SIG-M5 (cell line): ENCODE data around the gene IQCE.
"Not testable (repeated sequence)": the region's sequence is repeated elsewhere in the genome, so short reads cannot be mapped to it uniquely, and the experiment has no call there.

ENCODE experiments used
- DNase-seq: peaks from one replicate; lab custom pipeline; 2025; lab: John Stamatoyannopoulos, UW

Gene IQCE

GRCh38 chr7:2532199-2532772 is 26.5 kb upstream of the IQCE start:
- not testable (repeated sequence) for DNase-seq

- DNase-seq: not testable (repeated sequence)
Measured at GRCh38 chr7:2532816-2533215, 26.0 kb upstream of the IQCE start.

GRCh38 chr7:2533566-2533965 is 25.2 kb upstream of the IQCE start:
- not testable (repeated sequence) for DNase-seq

DNA sequence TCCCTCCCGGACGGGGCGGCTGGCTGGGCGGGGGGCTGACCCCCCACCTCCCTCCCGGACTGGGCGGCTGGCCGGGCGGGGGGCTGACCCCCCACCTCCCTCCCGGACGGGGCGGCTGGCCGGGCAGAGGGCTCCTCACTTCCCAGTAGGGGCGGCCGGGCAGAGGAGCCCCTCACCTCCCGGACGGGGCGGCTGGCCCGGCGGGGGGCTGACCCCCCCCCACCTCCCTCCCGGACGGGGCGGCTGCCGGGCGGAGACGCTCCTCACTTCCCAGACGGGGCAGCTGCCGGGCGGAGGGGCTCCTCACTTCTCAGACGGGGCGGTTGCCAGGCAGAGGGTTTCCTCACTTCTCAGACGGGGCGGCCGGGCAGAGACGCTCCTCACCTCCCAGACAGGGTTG is 24.6 kb upstream of the IQCE start:
- not testable (repeated sequence) for DNase-seq

DNA sequence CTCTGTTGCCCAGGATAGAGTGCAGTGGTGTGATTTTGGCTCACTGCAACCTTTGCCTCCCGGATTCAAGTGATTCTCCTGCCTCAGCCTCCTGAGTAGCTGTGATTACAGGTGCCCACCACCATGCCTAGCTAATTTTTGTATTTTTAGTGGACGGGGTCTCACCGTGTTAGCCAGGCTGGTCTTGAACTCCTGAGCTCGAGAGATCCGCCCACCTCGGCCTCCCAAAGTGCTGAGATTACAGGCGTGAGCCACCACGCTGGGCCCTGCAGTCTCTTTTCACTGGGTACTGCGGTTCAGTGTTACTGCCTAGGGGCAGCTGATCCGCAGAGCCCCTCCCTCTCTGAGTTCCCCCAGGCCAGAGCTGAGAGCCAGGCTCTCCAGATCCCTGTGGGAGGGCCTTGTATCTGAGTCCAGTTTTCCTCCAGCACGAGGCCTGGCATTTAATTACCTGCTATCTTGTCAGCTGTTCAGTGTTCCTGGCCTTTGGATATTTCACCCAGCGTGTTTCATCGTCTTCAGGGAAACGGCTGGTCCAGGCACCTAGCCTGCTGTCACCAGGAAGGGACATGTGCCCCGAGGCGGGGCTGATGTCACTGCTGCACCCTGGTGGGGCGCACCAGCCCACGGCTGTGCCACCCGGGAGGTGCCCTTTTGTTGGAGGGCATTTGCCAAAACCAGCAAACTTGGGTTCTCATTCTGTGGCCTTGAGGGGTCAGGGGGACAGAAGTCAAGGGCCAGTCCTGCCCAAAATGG is 22.7 kb upstream of the IQCE start:
- DNase-seq: not testable (repeated sequence)

DNA sequence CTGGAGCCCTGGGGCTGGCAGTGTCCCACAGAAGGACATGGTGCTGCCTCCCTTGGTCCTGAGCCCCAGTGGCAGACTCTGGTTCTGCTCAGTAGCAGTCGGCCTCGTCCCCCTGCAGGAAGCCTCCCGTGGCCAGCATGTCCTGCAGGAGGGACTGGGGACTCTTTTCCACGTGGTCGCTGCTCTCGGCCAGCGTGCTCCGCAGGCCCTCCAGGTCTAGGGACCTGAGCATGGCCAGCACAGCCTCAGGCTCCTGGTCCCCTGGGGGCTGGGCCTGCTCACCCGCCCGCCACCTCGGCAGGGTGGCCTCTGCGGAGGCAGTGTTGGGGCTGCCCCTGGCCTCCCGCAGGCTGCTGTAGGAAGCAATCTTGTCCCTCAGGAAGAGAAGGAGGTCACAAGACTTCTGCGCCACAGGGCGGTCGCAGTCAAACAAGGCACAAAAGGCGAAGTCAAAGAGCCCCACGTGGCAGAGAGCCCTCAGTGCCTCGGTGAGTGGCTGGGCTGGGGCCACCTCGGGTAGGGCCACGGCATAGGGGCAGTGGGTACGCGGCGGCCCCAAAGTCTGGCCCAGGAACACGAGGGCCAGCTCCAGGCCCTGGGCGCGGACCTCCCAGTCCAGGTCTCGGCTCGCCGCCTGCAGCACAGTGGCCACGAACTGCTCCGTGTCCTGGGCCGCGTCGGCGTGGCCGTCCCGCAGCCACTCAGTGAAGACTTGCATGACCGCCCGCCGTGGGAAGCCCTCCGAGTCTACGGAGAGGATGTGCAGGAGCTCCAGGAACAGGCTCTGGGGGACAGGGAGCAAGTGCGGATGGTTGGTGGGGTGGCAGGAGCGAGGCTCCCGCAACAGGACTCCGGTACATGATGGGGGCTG is 20.6 kb upstream of the IQCE start:
- no peak for DNase-seq

DNA sequence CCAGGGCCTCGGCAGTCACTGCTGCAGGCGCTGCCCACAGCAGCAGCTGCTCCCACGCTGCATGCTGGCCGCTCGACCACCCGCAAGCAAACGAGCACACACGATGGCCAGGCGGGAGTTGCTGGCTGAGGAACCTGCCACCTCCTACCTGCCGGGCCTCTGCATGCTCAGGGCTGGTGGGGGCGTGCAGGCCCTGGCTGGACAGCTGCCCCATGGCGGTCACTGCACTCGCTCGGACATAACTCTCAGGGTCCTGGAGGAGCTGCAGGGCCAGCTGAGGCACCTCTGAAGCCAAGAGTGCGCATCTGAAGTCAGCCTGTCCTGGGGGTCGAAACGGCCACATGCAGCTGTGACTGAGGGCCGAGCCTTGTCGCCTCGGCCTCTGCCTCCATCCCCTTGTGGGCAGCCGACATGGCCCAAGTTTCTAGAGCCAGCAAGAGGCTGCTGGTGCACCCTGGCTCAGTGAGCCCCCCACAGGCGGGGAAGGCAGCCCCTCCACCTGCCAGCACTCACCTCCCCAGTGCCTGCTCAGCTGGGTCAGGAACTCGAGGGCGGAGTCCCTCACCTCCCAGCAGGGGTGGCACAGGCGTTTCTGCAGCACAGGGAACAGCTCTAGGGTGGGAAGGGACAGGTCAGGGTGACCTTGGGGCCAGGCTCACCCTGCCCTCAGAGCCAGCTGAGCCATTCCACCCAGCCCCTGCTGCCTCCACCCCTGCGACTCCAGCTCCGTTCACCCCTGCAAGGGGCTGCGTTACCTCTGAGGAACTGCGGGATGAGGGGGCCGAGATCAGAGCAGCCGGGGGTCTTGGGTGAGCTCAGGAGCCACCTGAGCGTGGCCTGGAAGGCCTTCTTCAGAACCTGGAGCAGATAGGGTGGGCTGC is 19.5 kb upstream of the IQCE start:
- no peak for DNase-seq

DNA sequence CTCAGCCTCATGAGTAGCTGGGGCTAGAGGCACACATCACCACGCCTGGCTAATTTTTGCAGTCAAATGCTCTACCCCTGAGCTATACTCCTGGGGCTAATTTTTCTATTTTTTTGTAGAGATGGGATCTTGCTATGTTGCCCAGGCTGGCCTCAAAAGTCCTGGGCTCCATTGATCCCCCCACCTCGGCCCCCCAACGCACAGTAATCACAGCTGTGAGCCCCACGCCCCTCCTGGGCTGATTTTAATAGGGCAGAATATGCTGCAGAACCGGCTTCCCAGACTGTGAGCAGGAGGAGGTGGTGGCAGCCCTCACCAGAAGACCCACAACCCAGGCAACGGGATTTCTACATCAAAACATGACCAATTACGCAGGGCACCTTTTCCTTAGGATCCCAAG is 18.6 kb upstream of the IQCE start:
- DNase-seq: no peak

DNA sequence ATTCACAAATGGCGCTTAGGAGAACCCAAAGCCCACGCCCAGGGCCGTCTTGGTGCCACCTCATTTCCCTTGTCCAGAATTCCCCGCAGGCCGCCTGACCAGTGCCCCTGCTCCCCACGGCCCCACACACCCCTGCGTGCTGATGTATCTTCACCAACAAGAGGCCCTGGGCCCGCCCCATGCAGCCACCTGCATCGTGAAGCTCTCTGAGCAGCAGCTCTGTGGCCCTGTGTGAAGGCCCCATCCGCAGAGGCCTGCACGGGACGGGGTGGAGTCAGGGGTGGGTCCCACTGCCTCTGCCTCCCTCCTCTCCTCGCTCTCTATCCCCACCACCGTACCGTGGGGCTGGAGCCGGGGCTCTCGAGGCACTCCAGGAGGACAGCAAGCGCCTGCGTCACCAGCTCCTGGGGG is 18.1 kb upstream of the IQCE start:
- no peak for DNase-seq

GRCh38 chr7:2541291-2542010 is 17.3 kb upstream of the IQCE start:
- DNase-seq: no peak

- no peak for DNase-seq
Measured at GRCh38 chr7:2542011-2542915, 16.5 kb upstream of the IQCE start.

- no peak for DNase-seq
Measured at GRCh38 chr7:2542916-2543871, 15.6 kb upstream of the IQCE start.

DNA sequence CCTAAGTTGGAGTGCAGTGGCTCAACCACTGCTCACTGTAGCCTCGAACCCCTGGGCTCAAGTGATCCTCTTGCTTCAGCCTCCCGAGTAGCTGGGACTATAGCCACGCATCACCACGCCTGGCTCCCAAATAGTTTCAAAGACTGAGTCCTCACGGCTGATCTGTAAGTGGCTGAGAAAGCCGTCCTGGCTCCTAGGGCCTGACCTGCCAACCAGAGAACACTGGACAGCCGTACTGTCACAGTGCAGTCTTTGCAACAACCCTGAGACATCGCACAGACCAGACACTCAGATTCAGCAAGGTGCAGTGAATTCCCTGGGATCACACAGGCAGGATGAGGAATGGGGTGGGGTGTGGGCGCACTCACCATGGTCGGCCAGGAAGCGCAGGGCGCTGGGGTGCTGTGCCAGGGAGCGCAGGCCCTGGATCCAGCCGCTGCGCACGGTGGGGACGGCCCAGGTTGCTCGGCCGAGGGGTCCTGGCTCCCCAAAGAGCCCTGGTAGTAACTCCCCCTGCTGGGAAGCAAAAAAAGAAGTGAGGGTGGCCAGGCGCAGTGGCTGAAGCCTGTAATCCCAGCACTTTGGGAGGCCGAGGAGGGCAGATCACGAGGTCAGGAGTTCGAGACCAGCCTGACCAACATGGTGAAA is 14.1 kb upstream of the IQCE start:
- DNase-seq: no peak

DNA sequence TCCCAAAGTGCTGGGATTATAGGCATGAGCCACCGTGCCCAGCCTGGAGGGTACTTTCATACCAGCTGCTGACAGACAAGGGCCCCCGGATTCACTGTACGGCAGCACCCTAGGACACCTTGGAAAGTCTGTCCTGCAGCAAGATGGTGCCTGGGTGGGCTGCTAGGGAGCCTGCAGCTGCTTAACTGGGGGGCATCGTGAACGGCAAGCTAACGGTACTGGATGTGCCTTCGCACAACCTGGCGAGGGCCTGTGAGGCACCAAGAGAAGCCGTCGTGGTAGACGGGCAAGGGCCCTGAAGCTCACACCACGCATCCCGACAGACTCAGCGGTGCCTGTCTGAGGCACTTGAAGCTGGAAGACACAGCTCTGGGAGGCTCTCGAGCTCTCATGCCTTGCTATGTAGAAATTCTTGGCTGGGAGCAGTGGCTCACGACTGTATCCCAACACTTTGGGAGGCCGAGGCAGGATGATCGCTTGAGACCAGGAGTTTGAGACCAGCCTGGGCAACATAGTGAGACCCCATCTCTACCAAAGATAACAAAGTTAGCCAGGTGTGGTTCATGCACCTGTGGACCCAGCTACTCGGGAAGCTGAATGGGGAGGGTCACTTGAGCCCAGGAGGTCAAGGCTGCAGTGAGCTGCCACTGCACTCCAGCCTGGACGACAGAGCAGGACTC is 12.9 kb upstream of the IQCE start:
- DNase-seq: no peak

GRCh38 chr7:2546776-2547586 is 11.8 kb upstream of the IQCE start:
- no peak for DNase-seq

GRCh38 chr7:2551418-2551817 is 7.4 kb upstream of the IQCE start:
- DNase-seq: no peak

GRCh38 chr7:2553108-2553507 is 5.7 kb upstream of the IQCE start:
- no peak for DNase-seq
